ENCODE measurements around the gene CA5A.
"Not testable (repeated sequence)": the region's sequence is repeated elsewhere in the genome, so short reads cannot be mapped to it uniquely, and the experiment has no call there.

CA5A gene

DNA sequence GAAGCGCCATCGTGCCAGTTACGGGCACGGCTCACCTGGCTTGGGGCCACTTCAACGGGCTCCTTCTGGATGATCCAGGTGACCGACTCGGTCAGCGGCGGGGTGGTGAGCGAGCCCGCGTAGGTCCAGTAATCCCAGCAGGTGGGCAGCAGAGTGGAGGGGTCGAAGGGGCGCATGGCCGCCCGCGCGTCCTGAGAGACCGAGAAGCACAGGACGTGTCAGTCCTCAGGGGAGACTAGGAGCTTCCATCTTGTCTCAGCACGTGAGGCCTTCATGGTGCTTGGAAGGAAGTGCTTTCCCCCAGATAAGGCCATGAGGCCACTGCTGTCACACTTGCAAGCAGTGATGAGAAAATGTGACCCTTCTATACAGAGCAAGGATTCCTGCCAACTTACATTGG, 44.6 kb downstream of the CA5A start:
- DNase-seq, result no peak

DNA sequence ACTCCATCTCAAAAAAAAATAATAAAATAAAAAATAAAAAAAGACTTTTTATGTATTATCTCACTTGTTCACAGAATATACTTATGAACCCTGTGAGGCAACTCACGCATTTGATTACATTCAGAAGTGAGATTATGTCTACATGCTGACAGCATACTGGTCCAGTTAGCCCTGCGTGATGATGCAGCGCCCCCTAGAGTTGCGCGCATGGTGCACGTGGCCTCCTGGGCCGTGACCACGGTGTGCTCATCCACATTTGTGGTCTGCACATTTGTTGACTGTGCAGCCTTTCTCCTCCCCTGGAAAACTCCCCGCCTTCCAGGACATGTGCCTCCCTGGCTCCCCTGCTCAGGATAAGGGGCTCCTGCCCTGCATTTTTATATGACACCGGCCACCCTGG, 46.6 kb downstream of the CA5A start:
- DNase-seq, result not testable (repeated sequence)

DNA sequence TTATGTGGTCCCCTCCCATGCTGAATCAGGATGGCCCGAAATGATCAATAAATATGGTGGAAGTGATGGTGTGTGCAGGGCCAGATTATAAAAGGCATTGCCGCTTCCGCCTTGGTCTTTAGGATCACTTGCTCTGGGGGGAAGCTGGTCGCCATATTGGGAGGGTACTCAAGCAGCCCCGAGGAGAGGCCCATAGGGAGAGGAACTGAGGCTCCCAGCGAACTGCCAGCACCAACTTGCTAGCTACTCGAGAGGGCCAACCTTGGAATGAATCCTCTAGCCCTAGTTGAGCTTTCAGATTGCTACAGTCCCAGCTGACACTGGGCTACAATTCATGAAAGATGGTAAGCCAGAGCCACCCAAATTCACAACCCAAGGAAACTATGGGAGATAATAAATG, 48.0 kb downstream of the CA5A start:
- not testable (repeated sequence) for DNase-seq

DNA sequence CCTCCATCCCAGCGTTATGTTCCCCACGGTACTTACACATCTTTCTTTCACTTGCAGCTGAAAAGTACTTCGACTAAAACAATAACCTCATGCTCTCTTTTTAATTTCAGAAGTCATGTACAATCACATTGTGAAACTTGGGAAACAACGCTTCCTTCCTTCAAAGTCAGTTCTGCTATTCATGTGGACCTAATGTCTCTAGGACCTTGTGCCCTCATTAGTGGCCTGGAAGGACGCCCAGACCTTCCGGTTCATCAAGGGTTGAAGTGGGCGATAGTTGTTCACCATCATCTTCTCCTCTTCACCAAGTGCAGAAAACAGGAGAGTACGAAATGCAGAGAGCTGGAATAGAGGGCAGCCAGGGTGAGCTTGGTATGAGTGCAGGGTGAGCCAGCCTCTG, 48.4 kb downstream of the CA5A start:
- not testable (repeated sequence) for DNase-seq

DNA sequence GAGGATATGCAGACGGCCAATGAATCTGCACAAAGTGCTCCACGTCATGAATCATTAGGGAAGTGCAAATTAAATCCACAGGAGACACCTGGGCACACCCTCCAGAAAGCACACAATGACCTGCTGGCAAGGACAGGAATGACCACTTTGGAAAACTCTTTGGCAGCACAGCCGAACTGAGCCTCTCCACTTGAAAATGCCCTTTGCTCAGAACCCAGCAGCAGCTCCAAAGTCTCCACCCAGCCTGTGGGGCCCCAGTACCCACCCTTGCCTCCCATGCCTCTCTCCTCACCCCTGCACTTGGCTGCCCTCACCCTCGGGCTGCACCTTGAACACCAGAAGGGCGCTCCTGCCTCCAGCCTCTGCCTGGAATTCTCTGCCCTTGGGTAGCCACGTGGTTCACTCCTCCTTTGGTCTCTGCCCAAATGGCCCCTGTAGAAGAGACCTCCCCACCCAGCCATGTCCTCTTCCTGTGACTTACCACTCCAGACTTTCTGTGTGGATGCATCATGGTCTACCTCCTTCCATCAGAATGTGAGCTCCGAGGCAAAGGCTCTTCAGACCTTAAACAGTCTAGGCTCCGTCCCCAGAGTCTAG, 50.9 kb downstream of the CA5A start:
- DNase-seq, result not testable (repeated sequence)

DNA sequence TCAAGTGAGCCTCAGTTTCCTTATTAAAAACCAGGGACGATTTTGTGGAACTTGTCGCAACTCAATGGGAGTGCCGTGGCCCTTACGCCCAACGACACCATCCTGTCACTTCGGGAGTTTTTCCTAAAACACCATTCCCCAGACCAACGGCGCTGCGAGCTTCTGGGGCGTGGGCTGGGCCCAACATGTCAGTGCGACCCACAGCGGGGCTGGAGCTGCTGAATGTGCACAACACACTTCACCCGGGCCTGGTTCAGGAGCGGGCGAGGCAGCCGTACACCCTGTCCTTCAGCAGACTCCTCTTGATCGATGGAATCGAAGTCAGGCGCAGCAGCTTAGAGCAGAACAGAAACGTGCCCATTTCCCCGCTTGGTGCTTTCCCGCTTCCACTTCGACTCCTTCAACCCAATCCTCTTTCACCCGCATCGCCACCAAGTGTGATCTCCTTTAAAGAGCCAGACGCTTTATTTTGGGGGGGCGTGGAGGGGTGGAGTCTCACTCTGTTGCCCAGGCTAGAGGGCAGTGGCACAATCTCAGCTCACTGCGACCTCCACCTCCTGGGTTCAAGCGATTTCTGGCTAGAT, 53.8 kb downstream of the CA5A start:
- DNase-seq, result no peak

DNA sequence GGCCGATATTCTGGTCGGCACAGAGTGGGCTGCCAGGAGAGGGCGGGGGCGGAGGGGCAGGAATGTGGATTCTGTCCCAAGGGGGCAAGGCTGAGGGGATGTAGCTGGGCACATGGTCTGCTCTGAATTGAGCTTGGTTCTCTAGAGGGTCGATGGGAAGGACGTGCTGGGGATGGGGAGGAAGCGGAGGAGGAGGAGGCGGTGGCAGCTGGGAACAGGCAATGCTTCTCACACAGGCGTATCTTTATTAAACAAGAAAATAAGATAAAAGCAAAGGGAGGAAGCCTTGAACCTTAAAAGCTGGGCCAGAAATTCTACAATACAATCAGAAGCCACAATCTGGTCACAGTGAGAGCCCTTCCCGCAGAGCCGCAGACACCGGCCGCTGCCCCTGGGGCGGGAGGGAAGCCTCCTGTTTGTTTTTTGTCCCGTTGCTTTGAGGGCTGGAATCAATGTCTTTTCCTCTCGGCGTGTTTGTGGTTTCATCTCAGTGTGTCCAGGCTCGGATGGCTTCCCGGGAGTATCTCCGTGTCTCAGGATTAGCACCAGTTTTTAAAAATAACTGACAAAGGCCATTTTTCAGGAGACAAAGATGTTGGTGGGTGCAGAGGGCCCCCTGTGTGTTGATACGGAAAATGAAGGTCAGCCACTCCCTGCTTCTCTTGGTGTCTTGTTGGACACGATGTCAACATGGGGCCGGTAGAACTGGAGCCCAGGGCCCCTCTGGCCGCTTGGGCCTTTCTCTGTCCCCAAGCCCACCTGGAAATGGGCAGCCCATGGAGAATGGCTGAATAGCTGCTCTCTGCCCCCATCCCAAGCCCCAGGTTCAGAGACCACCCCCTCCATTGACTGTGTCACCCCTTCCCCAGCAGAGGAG, 54.8 kb downstream of the CA5A start:
- DNase-seq, result no peak

DNA sequence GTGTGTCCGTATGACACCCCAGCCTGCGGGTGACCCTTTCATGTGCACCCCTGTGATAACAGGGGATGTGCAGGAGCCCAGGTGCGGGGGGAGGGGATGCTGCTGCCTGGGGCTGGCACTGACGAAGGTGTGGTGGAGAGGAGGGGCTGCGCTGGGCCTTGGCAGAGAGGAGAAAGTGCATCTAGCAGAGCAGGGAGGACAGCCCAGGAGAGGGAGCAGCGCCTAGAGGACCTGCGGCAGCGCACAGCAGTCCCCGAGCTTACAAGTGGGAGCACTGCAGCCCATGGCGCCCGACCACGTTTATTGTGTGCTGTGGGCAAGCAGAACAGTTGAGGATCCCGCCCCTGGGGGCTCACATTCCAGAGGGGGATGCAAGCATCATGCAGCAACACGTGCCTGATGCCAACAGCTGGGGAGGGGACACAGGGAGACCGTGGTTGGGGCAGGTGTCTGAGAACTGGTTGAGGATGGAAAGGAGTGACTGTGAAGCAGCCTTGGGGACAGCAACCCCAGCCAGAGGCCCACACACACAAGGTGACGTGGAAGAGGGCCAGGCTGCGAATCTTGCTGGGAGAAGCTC, 56.1 kb downstream of the CA5A start:
- no peak for DNase-seq

DNA sequence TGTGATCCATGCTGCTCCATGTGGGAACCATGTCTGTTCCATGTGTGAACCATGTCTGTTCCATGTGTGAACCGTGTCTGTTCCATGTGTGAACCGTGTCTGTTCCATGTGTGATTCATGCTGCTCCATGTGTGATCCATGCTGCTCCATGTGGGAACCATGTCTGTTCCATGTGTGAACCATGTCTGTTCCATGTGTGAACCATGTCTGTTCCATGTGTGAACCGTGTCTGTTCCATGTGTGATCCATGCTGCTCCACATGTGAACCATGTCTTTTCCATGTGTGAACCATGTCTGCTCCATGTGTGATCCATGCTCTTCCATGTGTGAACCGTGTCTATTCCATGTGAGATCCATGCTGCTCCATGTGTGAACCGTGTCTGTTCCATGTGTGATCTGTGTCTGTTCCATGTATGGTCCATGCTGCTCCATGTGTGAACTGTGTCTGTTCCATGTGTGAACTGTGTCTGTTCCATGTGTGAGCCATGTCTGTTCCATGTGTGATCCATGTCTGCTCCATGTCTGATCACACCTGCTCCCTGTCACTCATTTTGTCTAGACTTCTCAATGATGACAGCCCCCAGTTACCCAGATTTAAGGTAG, 56.8 kb downstream of the CA5A start:
- DNase-seq, result not testable (repeated sequence)

DNA sequence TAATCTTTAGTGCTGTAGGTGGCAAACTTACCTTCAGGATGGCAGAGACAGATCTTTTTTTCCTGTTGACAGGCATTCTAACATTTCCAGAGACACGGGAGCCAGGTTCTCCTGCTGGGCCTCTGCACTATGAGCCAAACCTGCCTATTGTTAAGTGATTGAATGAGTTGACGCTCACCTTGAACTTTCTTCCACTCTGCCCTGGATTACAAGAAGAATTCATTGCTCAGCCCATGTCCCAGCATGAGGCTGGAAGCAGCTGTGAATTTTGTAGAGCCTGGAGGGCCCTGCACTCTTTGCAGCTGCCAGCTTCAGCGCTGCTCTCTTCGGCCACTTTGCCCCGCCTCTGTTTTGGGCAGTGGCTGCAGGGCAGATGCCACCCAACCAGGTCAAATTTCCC, 57.6 kb downstream of the CA5A start:
- no peak for DNase-seq

DNA sequence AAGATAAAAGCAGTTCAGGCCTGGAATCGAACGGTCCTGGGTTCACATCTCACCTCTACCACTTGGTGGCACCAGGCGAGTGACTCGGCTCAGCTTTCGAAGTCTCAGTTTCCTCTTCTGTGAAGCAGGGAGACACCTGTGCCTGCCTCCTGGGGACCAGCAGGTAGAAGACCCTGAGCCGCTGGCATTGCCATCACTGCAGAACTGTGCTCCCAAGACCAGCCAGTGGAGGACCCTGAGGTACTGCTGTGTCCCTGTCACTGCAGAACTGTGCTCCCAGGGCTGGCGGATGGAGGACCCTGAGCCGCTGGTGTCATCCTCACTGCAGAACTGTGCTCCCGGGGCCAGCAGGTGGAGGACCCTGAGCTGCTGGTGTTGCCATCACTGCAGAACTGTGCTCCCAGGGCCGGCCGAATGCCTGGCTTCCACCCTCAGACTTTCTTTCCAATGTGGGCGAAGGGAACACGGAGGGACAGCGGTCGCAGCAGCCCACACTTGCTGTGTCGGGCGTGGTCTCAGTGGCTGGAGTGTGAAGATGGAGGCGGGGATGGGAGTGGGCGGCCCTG, 58.3 kb downstream of the CA5A start:
- DNase-seq, result no peak

DNA sequence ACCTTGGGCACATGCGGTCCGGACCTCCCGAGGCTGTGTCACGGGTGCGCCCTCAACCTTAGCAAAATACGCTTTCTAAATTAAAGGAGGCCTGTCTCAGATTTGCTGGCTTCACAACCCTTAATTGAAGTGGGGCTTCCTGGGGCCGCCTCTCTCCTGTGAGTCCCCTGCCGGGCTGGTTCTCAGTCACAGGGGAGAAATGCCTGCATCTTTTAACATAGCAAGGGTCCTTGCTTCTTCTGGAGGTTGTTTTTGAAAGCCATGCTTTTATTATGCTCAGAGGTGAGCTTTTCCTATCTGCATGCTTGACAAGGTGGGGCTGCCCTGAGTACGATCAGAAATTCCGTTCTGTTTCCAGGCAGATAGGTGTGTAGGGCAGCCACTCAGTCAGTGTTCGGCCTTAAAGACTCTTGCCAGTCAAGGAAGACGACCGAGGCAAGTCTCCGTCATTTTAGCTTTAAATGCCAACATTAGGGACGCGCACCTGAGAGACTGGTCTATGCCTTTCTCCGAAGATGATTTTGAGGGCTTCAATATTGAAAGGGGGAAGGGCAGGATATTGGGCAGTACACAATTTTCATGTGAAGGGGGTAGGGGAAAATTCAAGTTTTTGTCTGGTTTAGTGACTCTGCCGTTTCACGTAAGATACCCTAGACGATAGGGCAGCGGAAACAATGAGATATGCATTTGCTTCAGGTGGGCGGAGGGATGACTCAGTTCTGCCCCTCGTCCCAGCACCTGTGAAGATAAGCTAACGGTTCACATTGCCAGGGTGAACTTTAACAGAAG, 61.5 kb downstream of the CA5A start:
- DNase-seq, result peak; percentile 58

DNA sequence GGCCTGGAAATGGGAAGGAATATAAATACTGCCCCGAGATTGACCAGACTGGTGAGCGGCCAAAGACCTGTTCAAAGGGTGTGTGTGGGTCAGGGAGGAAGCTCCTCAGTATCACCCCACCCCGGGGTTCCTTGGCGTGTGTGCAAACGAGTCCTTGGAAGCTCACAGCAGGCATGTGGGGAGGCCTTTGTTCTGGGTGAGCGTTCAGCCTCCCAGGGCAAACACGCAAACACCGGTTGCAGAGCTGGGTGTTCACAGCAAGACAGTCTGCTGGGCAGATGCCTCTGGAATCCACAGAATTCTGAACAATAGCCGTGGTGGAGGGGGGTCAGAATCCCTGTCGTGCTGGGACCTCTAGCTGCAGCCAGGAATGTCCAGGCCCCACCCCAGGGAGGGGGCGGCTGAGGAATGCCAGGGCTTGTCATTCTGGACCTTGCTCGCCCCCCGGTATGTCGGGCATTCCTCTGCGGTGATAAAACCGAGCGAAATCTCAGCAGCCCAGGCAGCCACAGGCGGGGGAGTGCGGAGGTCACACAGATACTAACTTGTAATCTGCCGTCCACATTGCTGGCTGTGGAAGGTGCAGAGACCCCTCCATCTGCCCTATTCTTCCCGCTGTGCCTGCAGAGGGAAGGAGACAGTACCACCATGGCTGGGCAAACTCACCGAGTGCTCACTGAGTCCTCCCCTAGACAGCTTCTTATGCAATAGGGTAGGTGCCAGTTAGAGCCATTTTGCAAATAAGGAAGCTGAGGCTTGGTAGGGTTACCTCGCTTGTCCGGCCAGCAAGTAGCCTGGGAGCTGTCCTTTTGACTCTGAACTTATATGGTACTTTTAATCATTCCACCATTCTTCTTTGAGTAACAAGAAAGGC, 65.7 kb downstream of the CA5A start:
- not testable (repeated sequence) for DNase-seq

DNA sequence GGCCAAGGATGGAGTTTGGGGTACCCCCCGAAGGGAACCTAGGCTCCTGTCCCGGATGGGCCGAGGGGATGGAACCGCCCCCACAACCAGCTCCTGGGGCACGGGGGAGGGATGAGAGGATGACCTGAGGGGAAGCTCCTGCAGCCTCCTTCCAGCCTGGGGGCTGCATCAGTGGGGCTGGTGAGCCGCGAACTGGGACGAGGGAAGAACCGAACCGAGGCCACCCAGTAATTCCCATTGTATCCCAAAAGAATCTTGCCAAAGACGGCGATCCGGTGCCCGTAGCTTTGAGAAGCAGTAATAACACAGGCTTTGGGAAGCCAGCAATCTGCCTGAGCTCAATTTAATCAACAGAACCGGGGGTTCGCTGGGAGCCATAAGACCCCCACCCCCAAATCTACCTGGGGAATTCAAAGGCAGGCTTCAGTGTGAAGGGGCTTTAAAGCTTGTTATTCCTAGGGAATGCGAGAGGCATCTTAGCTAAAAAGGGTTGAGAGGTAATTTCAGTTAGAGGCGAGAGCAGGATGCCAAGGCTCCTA, 66.4 kb downstream of the CA5A start:
- not testable (repeated sequence) for DNase-seq

DNA sequence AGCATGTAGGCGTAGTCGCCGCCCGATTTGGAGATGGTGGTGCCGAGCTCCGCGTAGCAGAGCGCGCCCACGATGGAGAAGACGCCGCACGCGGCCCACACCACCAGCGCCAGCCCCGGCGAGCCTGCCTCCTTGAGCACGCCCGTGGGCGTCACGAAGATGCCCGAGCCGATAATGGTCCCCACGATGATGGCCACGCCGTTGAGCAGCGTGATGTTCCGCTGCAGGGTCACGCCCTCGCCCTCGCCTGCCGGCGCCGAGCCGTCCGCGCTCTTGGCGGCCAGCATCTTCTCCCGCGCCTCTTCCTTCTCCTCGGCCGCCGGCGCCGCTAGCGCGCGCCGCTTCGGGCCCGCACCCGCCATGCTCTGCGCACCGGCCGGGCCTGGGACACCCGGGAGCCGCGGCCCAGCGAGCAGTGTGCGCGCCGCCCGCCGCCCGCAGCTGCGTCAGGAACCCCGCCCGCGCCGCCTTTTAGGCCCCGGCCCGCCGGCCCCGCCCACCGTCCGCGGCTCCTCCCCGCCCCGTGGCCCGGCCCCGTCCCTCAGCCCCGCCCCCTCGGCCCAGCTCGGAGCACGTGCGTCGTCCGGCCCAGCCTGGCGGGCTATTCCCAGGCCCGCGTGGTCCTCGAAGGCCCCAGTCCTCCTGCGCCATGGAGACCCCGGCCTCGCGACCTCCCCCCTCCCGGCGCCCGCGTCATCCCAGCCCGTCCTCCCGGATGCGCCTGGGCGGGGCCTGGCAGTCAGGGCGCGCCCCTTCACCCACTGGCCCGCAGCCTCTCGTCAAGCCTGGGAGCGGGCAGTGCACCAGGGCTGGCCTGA, 67.1 kb downstream of the CA5A start, which contains the start of gene SLC7A5:
Gene SLC7A5 (minus strand): TSS at position 447 of the 818 bp plus-strand sequence. CDS start 85 bp downstream, at position 362.
- DNase-seq, result peak; percentile 75

DNA sequence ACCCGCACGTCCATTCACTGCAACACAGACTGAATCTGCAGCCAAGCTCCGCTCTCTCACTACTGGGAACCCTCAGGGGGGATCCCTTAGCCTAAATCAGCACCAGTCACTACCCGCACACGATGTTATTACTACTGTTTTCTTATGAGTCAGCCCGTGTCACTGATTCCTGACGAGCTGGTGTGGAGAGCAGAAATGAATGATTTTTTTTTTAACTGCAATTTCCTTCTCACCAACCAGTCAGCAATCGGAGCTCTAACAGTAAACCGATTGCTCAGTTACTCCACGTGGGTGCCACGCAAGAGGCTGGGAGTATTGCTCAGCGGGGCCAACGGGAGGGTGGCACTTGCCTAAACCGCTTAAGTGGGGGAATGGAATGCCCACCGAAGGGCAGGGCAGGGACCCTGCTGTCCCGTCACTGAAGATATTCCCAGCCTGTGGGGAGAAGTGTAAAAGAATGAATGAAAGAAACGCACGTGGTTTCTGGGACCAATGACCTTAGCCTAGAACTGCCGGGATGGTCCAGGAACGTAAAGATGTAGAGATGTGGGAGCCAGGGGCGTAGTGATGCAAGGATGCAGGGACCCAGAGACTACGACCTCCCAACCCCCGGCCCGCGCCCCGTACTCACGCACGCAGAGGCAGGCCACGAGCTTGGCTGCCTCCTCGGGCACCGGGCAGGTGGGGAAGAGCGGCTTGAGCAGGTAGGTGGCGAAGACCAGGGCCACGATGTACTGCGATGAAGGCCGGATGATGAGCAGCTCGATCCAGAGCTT, 67.9 kb downstream of the CA5A start:
- peak; percentile 87 for DNase-seq

DNA sequence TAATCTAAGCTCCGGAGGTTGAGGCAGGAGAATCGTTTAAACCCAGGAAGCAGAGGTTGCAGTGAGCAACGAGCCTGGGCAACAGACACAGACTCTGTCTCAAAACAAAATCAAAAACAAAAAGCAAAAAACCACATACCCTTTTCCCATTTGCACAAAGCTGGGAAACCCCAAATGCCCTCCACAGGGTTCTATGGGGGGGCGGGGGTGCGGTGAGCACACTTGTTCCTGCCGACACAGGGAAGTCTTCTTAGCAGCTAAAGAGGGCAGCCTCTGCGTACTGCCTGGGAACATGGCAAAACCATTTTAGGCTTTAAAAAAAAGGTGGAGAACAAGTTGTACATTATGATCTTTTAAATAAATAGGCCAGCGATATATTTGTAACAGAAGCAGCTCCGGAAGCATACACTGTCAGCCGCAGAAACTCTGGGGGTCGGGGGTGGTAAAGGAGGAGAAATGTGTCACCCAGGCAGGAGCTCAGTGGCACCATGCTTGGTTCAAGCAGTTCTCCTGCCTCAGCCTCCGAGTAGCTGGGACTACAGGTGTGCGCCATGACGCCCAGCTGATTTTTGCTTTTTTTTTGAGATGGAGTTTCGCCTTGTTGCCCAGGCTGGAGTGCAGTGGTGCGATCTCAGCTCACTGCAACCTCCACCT, 70.3 kb downstream of the CA5A start:
- peak; percentile 75 for DNase-seq

DNA sequence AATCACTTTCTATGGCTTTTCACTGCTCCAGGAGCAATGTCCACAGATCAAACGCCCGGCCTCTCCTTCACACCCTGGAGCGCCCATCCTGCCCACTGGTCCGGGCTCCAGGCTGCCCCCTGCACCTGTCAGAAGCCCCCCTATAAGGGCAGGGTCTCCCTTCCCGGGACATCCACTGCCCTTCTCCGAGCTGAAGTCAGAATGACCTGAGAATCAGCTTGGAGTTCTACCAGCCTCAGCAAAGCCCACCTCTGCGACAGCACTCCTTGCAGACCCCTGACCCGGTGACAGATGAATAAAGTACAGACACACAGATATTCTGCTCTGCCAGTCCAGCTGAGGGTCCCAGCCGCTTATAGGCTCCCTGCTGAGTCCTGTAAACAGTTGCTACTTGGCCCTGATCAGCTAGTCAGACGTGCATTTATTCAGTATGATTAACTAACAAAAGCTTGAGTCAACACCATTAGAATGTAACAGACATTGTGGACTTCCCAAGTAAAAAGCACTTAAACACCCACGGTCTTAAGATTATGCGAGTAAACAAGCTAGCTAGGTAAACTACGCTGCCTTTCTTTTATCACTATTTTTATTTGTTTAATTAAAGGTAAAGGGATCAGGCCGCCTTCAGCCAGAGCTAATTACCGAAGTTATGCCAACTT, 71.9 kb downstream of the CA5A start:
- DNase-seq, result no peak
